Measurements from ENCODE around the gene PLXNA2.

DNA sequence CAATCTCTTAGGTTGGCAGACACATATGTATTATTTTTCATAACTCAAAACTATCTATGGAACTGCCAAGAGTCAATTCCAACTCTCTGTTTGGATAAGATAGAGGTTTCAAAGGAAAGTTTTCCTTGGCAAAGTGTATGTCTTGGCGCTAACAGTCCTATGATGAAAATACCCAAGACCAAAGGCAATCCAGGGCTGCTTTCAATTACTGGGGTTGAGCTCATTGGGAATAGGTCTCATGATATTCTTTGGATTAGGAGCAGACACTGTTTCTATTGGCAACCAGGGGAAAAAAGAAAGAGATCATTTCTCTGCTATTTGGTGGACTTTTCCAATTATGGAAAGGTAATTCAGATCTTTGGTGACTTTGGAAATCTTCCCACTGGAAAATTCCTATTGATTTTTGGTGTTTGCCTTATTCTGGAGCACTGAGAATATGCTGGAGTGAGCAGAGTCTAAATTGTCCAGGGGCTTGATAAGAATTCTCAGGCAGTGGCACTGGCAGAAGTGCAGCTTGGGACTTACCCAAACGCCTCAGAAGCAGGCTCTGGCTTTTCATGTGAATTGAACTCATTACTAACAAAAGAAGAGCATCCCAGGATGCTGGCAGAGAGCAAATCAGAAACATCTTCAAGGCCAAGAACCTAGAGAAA, 20.4 kb upstream of the PLXNA2 start:
- no peak for TF ChIP-seq EZH2 (IDR thresholded peaks at IDR 0.05; ENCODE audit: low read depth, low read length, severe bottlenecking)
- TF ChIP-seq SP1 (IDR thresholded peaks at IDR 0.05; ENCODE audit: low read depth, low read length): no peak
- TF ChIP-seq EP300 (IDR thresholded peaks at IDR 0.05; ENCODE audit: borderline replicate concordance in 1 of 2, low read depth in 2 of 2, low read length in 2 of 2): no peak
- TF ChIP-seq HDAC6 (IDR thresholded peaks at IDR 0.05; ENCODE audit: low read depth, low read length): no peak
- TF ChIP-seq TAF1 (IDR thresholded peaks at IDR 0.05; ENCODE audit: low read depth, low read length): no peak
- TF ChIP-seq, protein P1, sequence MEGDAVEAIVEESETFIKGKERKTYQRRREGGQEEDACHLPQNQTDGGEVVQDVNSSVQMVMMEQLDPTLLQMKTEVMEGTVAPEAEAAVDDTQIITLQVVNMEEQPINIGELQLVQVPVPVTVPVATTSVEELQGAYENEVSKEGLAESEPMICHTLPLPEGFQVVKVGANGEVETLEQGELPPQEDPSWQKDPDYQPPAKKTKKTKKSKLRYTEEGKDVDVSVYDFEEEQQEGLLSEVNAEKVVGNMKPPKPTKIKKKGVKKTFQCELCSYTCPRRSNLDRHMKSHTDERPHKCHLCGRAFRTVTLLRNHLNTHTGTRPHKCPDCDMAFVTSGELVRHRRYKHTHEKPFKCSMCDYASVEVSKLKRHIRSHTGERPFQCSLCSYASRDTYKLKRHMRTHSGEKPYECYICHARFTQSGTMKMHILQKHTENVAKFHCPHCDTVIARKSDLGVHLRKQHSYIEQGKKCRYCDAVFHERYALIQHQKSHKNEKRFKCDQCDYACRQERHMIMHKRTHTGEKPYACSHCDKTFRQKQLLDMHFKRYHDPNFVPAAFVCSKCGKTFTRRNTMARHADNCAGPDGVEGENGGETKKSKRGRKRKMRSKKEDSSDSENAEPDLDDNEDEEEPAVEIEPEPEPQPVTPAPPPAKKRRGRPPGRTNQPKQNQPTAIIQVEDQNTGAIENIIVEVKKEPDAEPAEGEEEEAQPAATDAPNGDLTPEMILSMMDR (IDR thresholded peaks at IDR 0.05; ENCODE audit: control extremely low read depth in 1 of 3, insufficient read depth in 1 of 3, low read depth in 1 of 3, low read length in 3 of 3): no peak
- TF ChIP-seq, protein P2, sequence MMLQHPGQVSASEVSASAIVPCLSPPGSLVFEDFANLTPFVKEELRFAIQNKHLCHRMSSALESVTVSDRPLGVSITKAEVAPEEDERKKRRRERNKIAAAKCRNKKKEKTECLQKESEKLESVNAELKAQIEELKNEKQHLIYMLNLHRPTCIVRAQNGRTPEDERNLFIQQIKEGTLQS (IDR thresholded peaks at IDR 0.05; ENCODE audit: insufficient read depth, low read depth, low read length): no peak
- TF ChIP-seq, protein P3, sequence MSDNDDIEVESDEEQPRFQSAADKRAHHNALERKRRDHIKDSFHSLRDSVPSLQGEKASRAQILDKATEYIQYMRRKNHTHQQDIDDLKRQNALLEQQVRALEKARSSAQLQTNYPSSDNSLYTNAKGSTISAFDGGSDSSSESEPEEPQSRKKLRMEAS (IDR thresholded peaks at IDR 0.05): no peak
